Activated T-cell treated with anti-CD3 and anti-CD28 coated beads, Interleukin-2, amount 50 U/mL, for 4 hours (primary cell): ENCODE results near the gene NEK10. TPM values are rescaled to one million over a fixed set of nuclear protein-coding genes. Genes with fewer than 3 reads are reported as not detected.

Experiments
- ATAC-seq, 2 donors: fragments of 200-7000 bp; cut with Tn5 transposase; one replicate each; pipeline ENCODE4 v1.10.0; 2021
- DNase-seq: peaks from one replicate; pipeline ENCODE4 v3.0.0-alpha.2; 2020
- H3K27me3 Mint-ChIP-seq: one replicate; pipeline ENCODE4 v1.8.0; 2021; ENCODE audit warnings: low read depth, mixed read lengths
- H3K36me3 Mint-ChIP-seq: one replicate; pipeline ENCODE4 v1.8.0; 2022; ENCODE audit warnings: mixed read lengths; ENCODE audit not compliant: insufficient read depth
- H3K4me1 Mint-ChIP-seq: one replicate; pipeline ENCODE4 v1.8.0; 2021; ENCODE audit warnings: low read depth, mixed read lengths
- H3K4me3 Mint-ChIP-seq: one replicate; pipeline ENCODE4 v1.8.0; 2021; ENCODE audit warnings: mild to moderate bottlenecking, moderate library complexity, mixed read lengths
- H3K9me3 Mint-ChIP-seq: one replicate; pipeline ENCODE4 v1.8.0; 2021; ENCODE audit warnings: mixed read lengths
- total RNA-seq, 3 donors: library from RNA; stranded (reverse); gene quantifications; one replicate each; pipeline ENCODE4 v1.2.1, GENCODE V29; 2021

Gene NEK10
- total RNA-seq, 3 donors from 2014 or later, result 0.21 to 0.49 (median 0.28) TPM

DNA sequence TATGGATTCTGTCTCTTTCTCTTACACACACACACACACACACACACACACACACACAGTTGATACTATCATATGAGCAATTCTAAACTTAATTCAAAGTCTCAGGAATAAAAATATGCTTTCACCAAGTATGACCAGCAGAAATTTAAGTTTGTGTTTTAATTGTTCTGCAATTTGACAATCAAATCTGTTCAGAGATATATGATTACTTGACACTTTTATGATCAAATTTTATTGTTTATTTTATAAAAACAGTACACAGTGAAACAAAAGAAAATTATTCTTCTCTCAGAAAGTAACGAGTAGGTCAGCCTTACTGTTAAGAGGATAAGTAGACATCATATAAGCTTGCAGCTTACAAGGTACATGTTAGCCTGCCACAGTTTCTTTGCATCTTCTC is 114.3 kb downstream of the NEK10 start:
- H3K36me3 Mint-ChIP-seq, result no peaks in the 10 kb centered on the region
- ATAC-seq, result no peak

DNA sequence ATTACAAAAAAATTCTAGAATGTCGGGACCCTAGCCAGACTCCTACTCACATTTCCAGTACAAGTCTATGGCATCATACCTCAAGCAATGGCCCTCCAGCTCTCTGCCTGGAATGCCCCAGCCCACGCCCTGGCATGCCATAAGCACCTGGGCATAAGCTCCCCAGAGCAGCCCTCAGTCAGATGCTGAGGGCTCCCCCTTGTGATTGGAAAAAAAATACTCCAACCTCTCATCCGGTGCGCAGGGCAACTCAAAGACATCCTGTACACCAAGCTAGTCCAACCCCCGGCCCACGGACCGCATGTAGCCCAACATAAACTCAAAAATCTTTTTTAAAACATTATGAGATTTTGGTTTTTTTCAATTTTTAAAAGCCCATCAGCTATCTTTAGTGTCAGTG is 115.4 kb downstream of the NEK10 start:
- DNase-seq, result no peak
- Mint-ChIP-seq H3K27me3 (peaks cover 7% of the 10 kb centered on the region), H3K9me3 (peaks cover 7% of the 10 kb centered on the region), H3K4me3 (no peak overlapping the region), H3K36me3 (no peaks in the 10 kb centered on the region), H3K4me1 (no peaks in the 10 kb centered on the region)
- ATAC-seq, result no peak

More for the DNA sequence above, 114.3 kb downstream of the NEK10 start:
- H3K4me1 Mint-ChIP-seq, result no peaks in the 10 kb centered on the region
- peaks cover under 1% of the 10 kb centered on the region for H3K9me3 Mint-ChIP-seq
- peaks cover 7% of the 10 kb centered on the region for H3K27me3 Mint-ChIP-seq
- no peak for DNase-seq
- H3K4me3 Mint-ChIP-seq, result no peak overlapping the region

DNA sequence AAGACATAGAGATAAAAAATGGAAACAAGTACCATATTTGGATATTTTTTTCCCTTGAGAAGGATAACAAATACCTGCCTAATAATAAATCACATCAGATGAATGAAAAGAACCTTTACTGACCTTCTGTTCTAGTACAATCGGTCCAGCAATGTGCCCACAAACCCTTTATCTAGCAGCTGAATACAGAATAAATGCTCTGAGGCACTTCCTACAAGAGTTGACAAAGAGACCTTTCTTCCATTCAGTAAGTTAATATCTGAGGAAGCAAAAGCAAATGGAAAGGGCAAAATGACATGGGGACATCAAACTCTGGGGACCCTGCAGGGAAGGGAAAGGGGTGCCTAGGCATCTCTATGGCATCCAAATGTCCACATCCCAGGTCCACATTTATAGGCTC is 115.8 kb downstream of the NEK10 start:
- ATAC-seq, result no peak
- H3K36me3 Mint-ChIP-seq, result no peaks in the 10 kb centered on the region
- peaks cover 8% of the 10 kb centered on the region for H3K9me3 Mint-ChIP-seq
- no peak for DNase-seq
- H3K27me3 Mint-ChIP-seq, result peaks cover 7% of the 10 kb centered on the region
- no peak overlapping the region for H3K4me3 Mint-ChIP-seq
- H3K4me1 Mint-ChIP-seq, result no peaks in the 10 kb centered on the region

DNA sequence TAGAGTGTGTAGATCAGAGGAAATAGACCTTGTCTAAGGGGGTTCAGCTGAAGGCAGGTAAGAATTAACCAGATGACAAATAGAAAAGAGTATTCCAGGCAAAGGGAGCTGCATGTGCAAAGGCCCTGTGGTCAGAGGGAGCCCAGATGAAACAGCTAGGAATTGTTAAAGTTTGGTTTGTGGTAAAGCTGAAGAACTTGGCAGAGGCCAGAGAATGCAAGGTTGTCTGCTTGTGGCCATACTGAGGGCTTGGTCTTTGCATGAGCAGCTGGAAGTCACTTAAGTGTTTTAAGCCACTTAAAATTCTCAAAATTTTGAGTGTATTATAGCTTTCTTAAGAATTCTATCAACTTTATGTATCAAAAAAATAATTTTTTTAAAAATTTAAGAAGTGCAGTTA is 116.5 kb downstream of the NEK10 start:
- no peaks in the 10 kb centered on the region for H3K4me1 Mint-ChIP-seq
- no peaks in the 10 kb centered on the region for H3K36me3 Mint-ChIP-seq
- no peak overlapping the region for H3K4me3 Mint-ChIP-seq
- DNase-seq (no peak), ATAC-seq (no peak)
- H3K27me3 Mint-ChIP-seq, result peaks cover 7% of the 10 kb centered on the region
- peaks cover 15% of the 10 kb centered on the region for H3K9me3 Mint-ChIP-seq

DNA sequence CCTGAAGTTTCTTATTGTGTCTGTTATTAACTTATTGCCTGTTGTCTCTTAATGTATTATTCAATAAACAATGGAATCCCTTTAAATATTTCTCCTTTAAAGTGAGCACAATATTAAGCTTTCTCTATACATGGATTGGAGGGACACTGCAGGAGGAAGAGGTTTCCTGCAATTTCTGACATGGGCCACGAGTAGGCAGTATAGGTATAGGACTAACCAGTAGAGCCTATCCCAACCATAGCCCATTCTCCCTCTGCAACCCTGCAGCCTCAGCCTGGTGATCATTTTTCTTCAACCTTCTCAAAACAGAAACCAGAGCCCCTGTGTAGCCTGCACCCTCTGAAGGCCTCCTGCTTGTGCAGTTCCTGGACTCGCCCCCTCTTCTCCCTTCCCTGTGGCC is 124.8 kb downstream of the NEK10 start:
- Mint-ChIP-seq H3K27me3 (no peaks in the 10 kb centered on the region), H3K36me3 (no peaks in the 10 kb centered on the region), H3K9me3 (peaks cover 18% of the 10 kb centered on the region), H3K4me3 (no peak overlapping the region), H3K4me1 (no peaks in the 10 kb centered on the region)
- no peak for DNase-seq
- no peak for ATAC-seq

DNA sequence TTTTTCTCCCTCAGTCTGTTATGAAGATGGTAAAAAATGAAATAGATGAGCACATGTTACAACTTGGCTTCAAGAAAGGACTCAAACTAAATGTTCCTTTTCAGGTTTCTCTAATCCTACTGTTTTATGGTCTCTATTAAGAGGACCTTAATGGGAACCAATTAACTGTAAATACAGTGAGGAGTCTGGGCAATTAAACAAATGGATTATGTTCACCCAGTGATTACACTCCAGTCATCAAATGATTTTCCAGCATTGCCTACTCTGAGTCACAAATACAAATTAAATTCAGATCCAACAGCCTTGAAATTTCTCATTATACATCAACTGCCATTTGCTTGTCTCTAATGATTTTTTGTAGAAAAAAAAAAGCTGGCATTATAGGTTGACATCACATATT is 129.2 kb downstream of the NEK10 start:
- no peak for DNase-seq
- Mint-ChIP-seq H3K9me3 (peaks cover 31% of the 10 kb centered on the region), H3K4me1 (no peaks in the 10 kb centered on the region), H3K27me3 (no peaks in the 10 kb centered on the region), H3K36me3 (no peaks in the 10 kb centered on the region), H3K4me3 (no peak overlapping the region)
- ATAC-seq, result no peak

DNA sequence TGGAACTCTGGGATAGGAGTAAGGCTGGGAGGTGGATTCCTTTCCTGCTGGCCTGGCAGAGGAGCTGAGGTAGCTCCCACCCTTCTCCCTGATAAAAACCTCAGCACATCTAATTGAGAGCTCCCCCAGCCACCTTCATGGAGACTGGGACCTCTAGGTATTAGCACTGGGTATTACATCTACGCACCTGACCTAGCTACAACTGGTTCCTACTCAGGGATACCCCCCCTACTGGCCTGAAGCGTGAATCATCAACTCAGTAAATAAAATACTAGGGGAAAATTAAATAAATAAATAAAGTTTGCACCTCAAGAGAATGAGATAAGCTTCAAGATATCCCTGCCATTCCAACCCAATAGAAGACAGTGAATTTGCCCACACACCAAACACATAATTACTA is 140.4 kb downstream of the NEK10 start:
- ATAC-seq (no peak), DNase-seq (no peak)
- H3K36me3 Mint-ChIP-seq, result no peaks in the 10 kb centered on the region
- H3K9me3 Mint-ChIP-seq, result peaks cover 37% of the 10 kb centered on the region
- peaks cover under 1% of the 10 kb centered on the region for H3K4me1 Mint-ChIP-seq
- H3K4me3 Mint-ChIP-seq, result no peak overlapping the region
- no peaks in the 10 kb centered on the region for H3K27me3 Mint-ChIP-seq

DNA sequence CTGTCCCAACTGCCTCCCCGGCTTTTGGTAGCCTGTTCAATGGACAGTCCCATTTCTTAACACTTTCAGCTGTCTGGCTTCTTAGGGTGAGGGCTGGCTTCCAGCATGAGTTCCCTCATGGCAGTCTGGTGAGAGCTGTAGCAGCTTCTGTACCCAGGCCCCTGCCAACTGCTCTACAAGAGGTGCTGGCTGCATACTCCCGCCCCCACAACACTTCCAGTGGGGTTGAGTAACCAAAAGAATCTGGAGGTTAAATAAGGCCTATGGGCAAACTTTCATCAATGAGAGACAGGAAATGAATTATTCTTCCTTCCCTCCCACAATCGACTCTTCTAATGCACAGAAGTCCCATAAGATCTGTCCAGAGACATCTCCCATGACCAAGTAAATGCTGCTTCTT is 145.0 kb downstream of the NEK10 start:
- ATAC-seq (no peak), DNase-seq (no peak)
- no peak overlapping the region for H3K4me3 Mint-ChIP-seq
- peaks cover 6% of the 10 kb centered on the region for H3K4me1 Mint-ChIP-seq
- H3K27me3 Mint-ChIP-seq, result no peaks in the 10 kb centered on the region
- H3K36me3 Mint-ChIP-seq, result no peaks in the 10 kb centered on the region
- H3K9me3 Mint-ChIP-seq, result peaks cover 2% of the 10 kb centered on the region

DNA sequence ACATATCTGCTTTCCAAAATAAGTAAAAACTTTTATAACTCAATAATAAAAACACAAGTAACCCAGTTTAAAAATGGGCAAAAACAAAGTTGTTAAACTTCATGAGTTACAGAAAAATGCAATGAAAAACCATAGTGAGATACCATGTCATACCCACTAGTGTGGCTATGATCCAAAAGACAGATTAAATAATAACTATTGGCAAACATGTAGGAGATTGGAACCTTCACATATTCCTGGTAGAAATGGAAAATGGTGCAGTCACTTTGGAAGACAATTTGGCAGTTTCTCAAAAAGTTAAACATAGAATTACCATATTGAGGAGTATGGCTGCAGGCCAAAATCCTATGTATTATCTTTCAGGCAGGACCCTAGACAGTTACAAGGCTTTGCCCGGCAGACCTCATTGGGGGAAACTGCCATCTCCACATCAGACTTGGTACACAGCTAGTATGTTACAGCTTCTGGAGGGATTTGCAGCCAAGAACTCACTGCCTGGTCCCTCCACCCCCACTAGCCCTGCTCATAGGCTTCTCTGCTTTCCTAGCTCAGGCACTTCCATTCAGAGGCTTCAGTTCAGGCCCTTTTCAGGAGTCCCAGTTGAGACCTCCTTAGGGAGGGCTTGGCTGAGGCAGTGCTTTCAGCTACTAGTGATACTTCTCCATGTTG is 147.8 kb downstream of the NEK10 start:
- Mint-ChIP-seq H3K36me3 (no peaks in the 10 kb centered on the region), H3K4me3 (no peak overlapping the region), H3K9me3 (no peaks in the 10 kb centered on the region), H3K4me1 (peaks cover 6% of the 10 kb centered on the region), H3K27me3 (no peaks in the 10 kb centered on the region)
- ATAC-seq (no peak), DNase-seq (no peak)

DNA sequence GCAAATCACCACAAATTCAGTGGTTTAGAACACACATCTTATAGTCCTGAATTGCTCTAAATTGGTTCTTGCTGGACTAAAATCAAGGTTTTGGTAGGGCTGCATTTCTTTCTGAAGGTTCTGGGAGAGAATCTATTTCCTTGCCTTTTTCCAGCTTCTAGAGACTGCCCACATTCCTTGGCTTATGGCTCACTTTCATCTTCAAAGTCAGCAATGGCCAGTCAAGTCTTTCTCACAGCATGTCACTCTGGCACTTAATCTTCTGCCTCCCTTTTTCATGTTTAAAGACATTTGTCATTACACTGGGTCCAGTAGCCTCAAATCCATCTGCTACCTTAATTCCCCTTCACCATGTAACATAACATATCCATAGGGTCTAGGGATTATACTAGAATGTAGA is 149.0 kb downstream of the NEK10 start:
- Mint-ChIP-seq H3K27me3 (no peaks in the 10 kb centered on the region), H3K4me1 (peaks cover 6% of the 10 kb centered on the region), H3K36me3 (no peaks in the 10 kb centered on the region), H3K9me3 (no peaks in the 10 kb centered on the region), H3K4me3 (no peak overlapping the region)
- DNase-seq (no peak), ATAC-seq (no peak)

DNA sequence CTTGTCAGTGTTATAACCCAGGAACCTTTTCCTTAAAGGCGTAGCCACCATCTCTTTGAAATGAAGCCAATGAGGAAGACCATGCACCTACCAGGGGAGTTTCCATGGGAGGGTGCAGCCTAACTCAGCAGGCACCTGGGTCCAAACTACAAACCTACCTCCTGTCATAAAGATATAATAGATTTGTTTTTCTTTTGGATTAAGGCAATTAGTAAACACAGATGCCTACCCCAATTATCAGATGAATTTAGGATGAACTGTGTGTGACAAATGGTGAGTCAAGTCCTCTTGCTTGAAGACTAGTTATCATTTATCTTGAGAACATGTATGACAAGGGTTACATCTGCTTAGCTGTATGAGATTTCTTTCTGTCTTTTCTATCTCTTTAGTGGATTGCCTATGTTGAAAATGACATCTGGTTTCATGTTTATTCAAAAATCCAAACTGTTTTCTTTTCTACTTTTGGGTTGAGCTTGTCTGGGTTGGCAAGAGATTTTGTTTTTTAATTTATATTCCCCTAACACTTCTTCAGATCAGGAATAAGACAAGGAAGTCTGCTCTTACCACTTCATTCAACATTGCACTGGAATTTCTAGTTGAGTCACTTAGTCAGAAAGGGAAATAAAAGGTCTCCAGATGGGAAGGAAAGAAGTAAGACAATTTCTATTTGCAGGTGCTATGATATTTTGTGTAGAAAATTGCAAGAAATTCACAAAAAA is 149.9 kb downstream of the NEK10 start:
- H3K4me3 Mint-ChIP-seq, result no peak overlapping the region
- H3K36me3 Mint-ChIP-seq, result no peaks in the 10 kb centered on the region
- H3K27me3 Mint-ChIP-seq, result no peaks in the 10 kb centered on the region
- peaks cover 6% of the 10 kb centered on the region for H3K4me1 Mint-ChIP-seq
- H3K9me3 Mint-ChIP-seq, result no peaks in the 10 kb centered on the region
- DNase-seq (no peak), ATAC-seq (no peak)

DNA sequence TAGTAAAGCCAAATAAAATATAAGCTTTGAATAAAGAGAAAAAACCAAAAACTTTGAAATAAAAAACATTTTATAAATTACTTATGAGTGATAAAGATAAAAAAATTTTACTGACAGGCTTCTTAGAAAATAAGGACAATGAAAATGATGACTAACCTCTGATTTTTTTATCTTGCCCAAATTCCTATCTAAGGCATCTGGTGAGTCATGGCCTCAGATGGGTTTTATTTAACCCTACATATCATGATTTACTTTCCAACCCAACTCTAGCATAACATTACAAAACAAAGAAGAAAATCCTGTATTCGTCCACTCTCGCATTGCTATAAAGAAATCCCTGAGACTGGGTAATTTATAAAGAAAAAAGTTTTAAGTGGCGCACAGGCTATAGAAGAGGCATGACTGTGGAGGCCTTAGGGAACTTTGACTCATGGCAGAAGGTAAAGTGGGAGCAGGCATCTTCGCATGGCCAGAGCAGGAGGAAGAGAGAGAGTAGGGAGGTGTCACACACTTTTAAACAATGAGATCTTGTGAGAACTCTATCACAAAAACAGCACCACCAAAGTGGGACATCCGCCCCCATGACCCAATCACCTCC is 152.1 kb downstream of the NEK10 start:
- no peaks in the 10 kb centered on the region for H3K36me3 Mint-ChIP-seq
- DNase-seq, result no peak
- no peaks in the 10 kb centered on the region for H3K27me3 Mint-ChIP-seq
- no peak overlapping the region for H3K4me3 Mint-ChIP-seq
- no peak for ATAC-seq
- H3K9me3 Mint-ChIP-seq, result no peaks in the 10 kb centered on the region
- H3K4me1 Mint-ChIP-seq, result no peaks in the 10 kb centered on the region

DNA sequence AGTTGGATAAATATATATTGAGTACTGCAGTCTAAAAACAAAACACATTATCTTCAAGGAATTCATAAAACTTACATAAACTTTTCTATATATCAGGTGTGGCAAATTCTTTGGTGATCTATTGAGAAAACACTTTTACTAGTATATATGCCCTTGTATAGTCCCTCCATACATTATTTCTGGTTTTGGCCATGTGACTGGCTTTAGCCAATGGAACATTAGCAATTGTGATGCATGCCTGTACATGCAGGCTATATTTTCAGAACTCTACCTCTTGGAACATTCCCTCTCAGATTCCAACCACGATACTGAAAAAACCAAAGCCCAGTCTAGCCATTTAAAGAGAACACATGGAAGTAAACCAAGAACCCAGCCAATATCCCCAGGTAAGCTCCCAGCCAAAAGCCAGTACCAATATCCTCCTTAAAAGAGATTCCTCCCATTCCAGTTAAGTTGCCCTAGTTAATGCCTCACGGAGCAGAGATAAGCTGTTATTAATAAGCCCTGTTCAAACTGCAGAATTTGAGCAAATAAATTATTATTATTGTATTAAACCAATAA is 152.8 kb downstream of the NEK10 start:
- Mint-ChIP-seq H3K4me3 (no peak overlapping the region), H3K36me3 (no peaks in the 10 kb centered on the region), H3K9me3 (no peaks in the 10 kb centered on the region), H3K27me3 (no peaks in the 10 kb centered on the region), H3K4me1 (no peaks in the 10 kb centered on the region)
- ATAC-seq (no peak), DNase-seq (no peak)

DNA sequence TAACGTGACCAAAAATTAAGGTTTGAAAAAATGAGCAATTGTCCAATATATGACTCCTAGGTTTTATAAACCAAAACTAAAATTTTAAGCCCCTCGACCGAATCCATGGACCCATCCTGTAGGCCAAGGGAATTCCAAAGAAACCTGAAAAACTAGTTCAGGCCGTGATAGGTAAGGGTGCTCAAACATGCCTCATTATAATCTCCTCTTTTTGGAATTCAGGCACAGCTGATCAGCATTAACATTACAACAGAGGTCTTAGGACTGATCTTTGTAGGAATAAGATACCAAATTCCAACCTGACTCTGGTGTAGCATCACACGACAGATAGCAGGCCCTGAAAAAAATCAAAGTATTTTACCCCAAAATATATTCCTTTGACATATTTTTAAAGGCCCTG is 155.7 kb downstream of the NEK10 start:
- no peak for ATAC-seq
- no peak overlapping the region for H3K4me3 Mint-ChIP-seq
- no peaks in the 10 kb centered on the region for H3K27me3 Mint-ChIP-seq
- no peak for DNase-seq
- H3K4me1 Mint-ChIP-seq, result no peaks in the 10 kb centered on the region
- H3K9me3 Mint-ChIP-seq, result no peaks in the 10 kb centered on the region
- no peaks in the 10 kb centered on the region for H3K36me3 Mint-ChIP-seq
